GM21526 (cell line): ENCODE results near the gene SSH3.

Source experiments
- ATAC-seq: cut with Tn5 transposase; IDR thresholded peaks from one replicate; pipeline ENCODE4 v1.9.1; 2021; ENCODE audit warnings: moderate library complexity; ENCODE audit not compliant: unreplicated experiment, low FRiP score

Gene SSH3

DNA sequence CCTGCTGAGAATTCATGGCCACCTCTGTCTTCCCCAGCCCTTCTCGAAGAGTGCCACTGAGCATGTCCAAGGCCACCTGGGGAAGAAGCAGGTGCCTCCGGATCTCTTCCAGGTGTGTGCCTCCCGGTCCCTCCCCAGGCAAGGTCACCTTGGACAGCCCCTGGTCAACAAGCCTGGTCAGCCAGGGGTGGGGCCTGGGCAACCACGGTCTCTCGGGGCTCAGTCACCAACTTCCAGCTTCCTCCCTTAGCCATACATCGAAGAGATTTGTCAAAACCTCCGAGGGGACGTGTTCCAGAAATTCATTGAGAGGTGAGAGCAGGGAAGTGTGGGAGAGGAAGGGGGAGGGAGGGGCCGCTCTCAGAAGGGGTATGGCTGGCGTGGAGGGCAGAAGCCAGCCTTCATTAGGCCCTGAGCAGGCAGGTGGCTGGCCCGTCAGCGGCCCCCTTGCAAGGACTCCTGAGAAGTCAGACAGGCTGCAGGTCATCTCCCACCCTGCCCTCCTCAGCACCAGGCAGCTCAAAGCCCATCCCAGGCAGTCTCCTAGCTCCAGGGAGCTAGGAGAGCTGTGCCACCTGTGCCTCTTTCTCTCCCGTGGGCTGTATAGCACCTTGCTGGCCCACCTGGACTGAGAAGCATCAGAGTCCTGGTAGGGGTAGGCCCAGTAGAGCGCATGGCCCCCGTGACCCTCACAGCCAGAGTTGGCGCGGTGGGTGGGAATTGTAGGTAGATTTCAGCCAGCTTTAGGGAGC lies 23.6 kb upstream of the SSH3 start:
- no peak for ATAC-seq

DNA sequence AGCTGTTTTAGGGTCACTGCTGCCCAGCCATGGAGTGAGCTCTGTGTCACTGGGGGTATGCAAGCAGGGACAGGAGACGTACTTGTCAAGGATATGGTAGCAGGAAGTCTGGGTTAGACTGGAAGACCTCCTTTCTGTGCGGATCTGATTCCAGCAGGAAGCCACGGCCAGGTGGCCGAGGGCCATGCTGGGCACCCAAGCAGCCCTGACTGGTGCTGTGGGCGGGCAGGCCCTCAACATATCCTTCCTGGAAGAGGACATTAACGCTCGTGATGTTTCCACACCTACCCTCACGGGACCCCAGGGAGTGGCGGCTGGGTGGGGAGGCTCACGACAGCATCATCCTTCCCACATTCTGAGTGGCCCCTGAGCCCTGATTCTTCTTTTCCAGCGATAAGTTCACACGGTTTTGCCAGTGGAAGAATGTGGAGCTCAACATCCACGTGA lies 23.0 kb upstream of the SSH3 start:
- ATAC-seq = no peak

DNA sequence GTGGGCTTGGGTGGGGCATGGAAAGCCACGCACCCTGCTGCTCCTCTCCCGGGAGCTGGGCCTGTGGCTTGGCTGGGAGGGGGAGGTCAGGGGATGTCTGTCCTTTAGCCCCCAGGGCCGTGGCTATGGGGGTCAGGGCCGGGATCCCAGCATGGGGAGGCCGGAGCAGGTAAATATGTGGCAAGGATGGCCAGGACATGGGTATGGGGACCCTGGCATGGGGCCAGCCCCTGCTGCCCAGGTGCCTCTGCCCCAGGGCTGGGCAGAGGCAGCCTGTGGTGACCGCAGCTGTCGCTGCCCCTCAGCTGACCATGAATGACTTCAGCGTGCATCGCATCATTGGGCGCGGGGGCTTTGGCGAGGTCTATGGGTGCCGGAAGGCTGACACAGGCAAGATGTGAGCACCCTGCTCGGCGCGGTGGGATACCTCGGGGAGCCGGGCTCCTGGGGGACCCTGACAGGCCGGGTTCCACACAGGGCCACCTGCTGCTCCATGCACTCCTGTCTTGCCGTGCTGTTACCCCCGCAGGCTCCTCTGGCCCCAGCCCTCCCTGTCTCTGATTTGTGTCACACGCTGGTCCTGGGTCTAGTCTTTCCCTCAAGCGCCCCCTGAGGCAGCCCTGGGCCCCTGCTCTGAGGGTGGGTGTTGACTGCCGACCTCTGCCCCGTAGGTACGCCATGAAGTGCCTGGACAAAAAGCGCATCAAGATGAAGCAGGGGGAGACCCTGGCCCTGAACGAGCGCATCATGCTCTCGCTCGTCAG lies 22.4 kb upstream of the SSH3 start:
- no peak for ATAC-seq

DNA sequence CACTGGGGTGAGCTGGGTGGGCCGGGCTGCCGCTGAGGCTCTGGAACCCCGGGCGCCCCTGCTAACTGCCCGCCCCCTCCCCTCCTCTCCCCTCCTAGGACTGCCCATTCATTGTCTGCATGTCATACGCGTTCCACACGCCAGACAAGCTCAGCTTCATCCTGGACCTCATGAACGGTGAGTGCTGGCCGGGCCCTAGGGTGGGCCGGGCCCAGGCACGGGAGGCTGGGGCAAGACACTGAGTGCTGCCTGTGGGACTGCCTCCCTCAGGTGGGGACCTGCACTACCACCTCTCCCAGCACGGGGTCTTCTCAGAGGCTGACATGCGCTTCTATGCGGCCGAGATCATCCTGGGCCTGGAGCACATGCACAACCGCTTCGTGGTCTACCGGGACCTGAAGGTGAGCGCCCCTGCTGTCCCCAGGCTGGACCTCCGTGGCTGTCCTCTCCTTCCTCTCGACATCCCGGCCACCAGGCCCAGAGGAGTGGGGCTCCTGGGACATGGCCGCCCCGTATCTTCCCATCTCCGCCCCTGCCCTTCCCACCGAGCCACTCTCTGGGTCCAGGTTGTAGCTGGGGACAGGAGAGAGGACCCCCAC lies 21.7 kb upstream of the SSH3 start:
- no peak for ATAC-seq

DNA sequence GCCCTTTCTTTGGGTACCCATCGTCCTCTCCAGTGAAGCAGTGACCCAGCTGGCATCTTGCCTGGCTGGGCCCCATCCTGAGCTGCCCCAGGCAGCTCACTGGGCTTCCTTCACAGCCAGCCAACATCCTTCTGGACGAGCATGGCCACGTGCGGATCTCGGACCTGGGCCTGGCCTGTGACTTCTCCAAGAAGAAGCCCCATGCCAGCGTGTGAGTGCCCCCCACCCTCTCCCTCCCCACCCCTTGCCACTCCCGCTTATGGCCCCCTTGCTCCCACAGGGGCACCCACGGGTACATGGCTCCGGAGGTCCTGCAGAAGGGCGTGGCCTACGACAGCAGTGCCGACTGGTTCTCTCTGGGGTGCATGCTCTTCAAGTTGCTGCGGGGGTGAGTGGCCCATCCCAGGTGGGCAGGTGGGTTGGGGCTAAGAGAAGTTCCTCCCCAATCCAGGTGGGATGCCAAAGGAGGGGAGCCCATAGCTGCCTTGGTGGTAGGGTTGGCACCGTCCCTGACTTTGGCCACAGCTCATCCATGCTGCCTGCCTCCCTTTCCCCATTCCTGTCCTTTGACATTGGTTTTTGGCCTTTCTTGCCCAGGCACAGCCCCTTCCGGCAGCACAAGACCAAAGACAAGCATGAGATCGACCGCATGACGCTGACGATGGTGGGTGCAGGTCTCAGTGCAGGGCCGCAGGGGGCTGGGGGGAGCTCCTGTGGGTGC lies 21.0 kb upstream of the SSH3 start:
- ATAC-seq = no peak

DNA sequence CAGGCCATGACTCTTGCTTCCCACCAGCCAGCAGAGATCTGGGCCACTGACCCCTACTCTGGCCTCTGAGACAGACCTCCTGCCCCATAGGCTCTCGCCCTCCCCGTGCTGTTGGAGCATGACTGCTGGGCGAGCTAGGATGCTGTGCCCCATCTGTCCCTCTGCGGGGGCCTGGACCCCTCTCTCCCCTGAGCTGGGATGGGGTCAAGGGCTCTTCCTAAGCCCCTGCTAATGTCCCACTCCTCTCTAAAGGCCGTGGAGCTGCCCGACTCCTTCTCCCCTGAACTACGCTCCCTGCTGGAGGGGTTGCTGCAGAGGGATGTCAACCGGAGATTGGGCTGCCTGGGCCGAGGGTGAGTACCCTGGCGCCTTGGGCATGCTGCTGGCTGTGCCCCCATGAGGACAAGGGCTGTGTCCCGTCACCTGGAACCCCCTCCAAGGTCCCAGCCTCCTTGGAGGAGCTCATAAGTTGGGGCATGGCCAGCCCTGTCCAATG lies 20.4 kb upstream of the SSH3 start:
- no peak for ATAC-seq

DNA sequence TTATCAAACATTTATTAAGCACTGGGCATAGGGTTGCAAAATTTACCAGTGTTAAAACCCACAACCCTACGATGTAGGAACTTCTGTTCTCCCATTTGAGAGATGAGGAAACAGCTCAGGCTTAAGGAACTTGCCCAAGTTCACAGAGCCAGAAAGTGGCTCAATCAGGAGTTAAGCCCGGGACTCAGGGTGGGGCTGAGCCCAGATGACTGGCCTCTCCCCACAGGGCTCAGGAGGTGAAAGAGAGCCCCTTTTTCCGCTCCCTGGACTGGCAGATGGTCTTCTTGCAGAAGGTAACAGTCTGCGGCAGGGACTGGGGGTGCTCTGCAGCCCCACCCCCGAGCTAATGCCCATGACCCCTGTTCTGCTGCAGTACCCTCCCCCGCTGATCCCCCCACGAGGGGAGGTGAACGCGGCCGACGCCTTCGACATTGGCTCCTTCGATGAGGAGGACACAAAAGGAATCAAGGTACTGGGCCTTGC lies 19.8 kb upstream of the SSH3 start:
- ATAC-seq = no peak

DNA sequence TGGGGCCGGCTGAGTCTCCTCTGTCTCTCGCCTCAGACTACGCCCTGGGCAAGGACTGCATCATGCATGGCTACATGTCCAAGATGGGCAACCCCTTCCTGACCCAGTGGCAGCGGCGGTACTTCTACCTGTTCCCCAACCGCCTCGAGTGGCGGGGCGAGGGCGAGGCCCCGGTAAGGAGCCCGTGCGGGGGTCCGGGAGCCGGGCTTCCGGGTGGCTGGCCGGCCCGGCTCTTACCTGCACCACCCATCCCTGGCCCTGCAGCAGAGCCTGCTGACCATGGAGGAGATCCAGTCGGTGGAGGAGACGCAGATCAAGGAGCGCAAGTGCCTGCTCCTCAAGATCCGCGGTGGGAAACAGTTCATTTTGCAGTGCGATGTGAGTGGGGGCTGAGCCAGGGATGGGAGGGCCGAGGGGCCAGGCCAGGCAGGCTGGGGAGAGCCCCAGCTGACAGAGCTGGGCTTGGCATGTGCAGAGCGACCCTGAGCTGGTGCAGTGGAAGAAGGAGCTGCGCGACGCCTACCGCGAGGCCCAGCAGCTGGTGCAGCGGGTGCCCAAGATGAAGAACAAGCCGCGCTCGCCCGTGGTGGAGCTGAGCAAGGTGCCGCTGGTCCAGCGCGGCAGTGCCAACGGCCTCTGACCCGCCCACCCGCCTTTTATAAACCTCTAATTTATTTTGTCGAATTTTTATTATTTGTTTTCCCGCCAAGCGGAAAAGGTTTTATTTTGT lies 18.4 kb upstream of the SSH3 start:
- ATAC-seq = no peak

DNA sequence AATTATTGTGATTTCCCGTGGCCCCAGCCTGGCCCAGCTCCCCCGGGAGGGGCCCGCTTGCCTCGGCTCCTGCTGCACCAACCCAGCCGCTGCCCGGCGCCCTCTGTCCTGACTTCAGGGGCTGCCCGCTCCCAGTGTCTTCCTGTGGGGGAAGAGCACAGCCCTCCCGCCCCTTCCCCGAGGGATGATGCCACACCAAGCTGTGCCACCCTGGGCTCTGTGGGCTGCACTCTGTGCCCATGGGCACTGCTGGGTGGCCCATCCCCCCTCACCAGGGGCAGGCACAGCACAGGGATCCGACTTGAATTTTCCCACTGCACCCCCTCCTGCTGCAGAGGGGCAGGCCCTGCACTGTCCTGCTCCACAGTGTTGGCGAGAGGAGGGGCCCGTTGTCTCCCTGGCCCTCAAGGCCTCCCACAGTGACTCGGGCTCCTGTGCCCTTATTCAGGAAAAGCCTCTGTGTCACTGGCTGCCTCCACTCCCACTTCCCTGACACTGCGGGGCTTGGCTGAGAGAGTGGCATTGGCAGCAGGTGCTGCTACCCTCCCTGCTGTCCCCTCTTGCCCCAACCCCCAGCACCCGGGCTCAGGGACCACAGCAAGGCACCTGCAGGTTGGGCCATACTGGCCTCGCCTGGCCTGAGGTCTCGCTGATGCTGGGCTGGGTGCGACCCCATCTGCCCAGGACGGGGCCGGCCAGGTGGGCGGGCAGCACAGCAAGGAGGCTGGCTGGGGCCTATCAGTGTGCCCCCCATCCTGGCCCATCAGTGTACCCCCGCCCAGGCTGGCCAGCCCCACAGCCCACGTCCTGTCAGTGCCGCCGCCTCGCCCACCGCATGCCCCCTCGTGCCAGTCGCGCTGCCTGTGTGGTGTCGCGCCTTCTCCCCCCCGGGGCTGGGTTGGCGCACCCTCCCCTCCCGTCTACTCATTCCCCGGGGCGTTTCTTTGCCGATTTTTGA lies 17.5 kb upstream of the SSH3 start:
- ATAC-seq = no peak

DNA sequence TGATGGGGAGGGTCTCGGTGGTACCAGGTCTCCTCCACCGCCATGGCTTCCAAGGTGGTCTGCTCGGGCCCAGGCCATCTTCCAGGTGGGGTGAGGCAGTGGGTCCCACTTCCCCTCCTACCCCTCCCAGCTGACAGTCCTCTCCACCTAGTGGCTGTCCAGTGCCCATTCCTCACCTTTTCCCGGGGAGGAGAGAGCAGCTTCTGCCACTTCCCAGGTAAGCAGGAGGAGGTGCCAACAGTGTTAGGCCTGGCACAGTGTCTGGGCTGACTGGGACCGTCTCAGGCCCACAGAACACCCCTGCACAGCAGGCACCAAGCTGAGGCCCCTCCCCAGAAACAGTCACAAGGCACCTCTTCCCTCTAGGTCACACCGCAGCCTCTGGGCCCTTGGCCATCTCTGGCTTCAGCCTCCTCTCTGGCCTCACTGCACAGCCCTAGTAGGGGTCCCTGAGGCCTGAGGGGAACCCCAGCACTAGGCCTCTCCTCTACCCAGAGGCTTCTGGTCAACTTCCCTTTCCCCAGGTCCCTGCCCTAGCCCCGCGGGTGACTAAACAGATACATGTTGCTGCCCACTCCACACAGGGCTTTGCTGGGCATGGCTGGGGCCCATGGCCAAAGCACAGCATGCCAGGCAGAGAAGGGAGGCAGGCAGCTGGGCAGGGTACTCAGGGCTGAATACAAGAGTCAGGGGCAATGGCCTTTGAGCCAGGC lies 16.6 kb upstream of the SSH3 start:
- no peak for ATAC-seq

DNA sequence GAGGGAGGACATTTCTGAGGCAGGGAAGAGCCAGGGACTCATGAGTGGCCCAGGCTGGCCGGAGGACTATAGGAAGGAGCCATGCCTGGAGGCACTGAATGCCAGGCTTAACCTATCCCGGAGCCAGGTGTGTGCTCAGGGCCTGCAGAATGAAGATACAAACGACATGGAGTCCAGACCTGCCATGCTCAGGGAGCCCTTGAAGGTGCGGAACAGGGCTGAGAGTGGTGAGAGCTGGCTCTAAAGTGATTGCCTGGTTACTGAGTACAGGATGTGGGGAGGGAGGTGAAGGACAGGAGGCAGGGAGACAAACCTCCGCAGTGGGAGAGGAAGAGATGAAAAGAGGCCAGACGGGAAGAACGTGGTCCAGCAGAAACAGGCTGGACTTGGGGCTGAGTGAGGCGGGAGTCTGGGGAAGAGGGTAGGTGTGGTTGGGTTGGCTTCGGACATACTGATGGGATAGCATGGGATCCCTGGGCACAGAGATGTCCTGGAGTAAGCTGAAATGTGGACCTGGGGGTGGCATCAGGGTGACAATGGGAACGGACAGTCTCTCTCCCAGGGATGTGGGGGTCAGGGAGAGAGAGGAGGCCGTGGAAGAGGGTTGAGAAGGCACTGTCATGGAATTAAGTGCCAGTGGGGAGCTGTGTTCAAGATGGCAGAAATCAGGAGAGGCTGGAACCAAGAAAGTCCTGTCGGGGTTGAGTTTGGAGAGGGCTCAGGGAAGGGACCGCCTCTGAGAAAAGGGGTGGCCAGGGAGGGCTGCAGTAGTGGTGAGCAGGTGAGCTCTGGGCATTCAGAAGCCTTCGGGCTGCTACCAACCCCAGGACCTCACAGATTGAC lies 15.8 kb upstream of the SSH3 start:
- ATAC-seq = no peak

DNA sequence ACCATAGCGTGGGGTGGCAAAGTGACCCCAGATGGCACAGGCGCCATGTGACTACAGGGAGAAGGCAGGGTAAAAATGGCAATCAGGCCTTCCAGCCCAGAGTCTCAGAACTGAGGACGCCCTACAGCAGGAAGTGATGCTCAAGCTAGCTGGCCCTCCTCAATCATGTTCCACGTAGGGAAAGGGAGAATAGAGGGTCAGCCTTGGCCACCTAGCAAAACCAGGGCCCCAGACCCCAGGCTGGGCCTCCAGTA lies 15.2 kb upstream of the SSH3 start:
- peak; percentile 2 for ATAC-seq

DNA sequence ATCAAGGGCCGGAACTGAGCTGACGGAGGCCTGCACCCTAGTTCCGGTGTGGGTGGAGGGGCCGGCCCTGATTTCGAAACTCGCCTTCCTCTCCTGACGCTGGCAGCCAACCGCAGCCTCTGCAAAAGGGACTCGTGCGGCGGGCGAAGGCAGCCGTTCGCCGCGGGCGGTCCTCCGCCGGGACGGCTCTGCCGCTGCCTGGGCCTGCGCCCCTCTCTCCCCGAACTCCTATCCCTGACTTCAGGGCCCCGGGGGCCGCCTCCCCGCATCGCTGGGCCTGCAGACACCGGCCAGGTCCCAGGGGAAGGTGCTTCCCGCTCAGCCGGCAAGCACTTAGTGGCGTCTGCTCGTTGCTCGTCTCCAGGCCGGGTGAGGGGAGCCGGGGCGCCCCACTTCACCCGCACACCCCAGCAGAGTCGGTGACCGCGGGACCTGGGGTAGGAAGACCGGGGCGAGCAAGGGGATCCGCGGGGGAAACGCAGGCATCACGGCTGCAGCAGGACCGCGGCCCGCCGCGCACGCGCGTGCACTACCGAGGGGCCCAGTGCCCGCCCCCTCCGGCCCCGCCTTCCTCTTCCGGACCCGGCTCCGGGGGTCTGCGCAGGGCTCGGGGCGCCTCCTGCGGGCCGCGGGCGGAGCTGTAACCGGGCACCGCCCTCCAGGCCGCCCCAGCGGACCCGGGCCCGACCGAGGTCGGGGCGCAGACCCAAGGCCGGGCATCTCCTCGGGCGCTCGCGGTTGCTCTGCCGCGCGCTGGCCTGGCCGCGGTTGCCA lies 14.7 kb upstream of the SSH3 start:
- peak; percentile 48 for ATAC-seq

DNA sequence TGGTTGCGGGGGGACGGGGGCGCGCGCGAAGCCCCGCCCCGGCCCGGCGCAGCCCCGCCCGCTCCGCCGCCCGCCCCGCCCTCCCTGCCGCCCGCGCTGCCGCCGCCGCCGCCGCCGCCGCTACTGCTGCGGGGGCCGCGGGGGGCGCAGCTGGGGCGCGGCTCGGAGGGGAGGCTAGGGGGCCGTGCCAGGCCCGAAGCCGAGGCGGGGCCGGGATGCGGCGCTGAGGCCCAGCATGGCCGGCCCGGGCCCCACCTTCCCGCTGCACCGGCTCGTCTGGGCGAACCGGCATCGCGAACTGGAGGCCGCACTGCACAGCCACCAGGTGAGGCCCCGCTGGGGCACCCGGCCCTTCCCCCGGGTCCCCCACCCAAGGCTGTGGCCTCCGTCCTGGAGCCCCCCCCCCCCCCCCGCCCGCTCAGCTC lies 14.1 kb upstream of the SSH3 start, which contains the start of gene ANKRD13D:
TSS of gene ANKRD13D (plus strand) at position 78 of the 425 bp plus-strand sequence. CDS start at position 236, 158 bp downstream.
- ATAC-seq = peak; percentile 30

DNA sequence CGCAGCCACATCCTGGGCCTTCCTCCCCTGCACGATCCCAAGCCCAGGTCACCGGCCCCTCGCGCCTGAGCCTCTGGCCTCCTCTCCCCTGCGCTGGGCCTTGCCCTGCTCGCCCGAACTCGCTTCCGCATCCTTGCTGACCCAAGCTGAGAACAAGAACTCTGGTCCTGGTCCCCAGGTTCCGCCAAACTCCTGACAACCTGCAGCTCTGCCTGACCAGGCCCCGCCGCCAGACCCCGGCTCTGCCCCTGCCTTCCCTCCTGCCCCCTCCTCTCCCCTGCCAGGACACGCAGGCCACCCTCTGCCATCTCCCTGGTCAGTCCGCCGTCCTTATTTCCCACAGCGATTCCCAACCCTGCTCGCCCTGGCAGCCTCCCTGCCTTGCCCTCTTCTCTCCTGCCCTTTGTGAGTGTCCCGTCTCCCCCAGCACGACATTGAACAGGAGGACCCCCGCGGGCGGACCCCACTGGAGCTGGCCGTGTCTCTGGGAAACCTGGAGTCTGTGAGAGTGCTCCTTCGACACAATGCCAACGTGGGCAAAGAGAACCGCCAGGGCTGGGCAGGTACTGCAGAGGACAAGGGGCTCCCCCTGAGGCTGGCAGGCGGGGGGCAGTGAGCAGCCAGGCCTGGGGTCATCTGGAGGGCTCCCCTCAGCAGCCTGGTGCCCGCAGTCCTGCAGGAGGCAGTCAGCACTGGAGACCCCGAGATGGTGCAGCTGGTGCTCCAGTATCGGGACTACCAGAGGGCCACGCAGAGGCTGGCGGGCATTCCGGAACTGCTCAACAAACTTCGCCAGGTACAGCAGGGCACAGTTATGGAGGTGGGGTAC lies 13.5 kb upstream of the SSH3 start:
- ATAC-seq = no peak

DNA sequence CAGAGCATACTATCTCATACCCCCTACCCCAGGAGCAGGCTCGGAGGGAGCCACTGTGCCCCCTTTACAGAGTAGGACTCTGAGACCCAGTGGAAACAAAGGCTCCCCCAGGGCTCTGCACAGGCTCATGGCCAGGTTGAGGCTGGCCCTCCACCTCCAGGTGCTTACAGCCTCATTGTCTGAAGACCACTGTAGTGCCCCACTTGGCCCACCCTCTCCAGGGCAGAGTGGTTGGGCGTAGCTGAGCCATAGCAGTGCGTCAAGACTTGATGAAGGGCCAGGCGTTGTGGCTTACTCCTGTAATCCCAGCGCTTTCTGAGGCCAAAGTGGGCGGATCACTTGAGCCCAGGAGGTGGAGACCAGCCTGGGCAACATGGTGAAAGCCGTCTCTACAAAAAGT lies 12.5 kb upstream of the SSH3 start:
- ATAC-seq = no peak
